ENCODE measurements around the gene CGRRF1. TPM values are rescaled to one million over a fixed set of nuclear protein-coding genes. Genes with fewer than 3 reads are reported as not detected.

CGRRF1 gene
- total and polyA plus RNA-seq, 2 of the 13 experiments (the other 11 are each of a cell fraction or from before 2014, with no cell fraction given) = 16.8 to 18.2 TPM

DNA sequence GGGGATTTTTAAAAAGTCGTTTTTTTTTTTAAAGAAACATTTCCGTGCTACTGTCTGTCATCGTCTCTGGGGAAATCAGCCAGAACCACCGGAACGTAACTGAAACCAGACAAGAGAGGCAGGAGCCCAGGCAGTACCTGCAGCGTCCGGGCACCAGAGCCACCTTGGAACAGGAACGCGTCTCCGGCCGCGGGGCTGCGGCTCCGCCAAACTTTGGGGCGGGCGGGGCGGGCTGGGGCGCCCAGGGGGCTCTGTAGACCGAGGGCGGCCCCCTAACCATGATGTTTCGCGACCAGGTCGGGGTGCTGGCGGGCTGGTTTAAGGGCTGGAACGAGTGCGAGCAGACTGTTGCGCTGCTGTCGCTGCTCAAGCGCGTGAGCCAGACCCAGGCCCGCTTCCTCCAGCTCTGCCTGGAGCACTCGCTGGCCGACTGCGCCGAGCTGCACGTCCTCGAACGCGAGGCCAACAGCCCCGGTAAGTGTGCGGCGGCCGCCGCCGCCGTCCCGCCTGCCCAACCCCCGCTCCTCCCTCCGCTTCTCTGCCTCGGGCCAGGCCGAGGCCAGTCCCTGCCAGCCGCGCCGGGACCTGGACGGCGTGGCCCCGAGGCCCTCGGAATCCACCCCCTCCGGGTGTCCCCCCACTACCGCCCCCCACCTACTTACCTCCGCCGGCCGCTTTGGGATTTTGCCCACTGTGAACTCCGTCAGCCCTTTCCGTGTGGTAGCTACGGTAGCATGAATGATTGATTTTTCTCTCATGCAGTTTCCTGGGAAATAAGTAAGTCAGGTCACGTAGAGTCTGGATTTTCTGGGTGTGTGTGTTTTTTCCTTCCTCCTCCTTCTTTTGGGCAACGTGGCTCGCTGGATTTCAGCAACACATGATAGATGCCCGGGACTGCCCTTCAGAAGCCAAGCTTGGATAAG, 58.2 kb downstream of the CGRRF1 start (continued):
- TF ChIP-seq ZNF512B (CRISPR knock-in tag; IDR thresholded peaks at IDR 0.05; ENCODE audit: borderline replicate concordance) (no peak), CREB1 (IDR thresholded peaks at IDR 0.05) (no peak), CREB1 (CRISPR knock-in tag; IDR thresholded peaks at IDR 0.05) (no peak), MBD4 (IDR thresholded peaks at IDR 0.05; ENCODE audit: borderline replicate concordance, low read length) (no peak), ZFP1 (CRISPR knock-in tag; IDR thresholded peaks at IDR 0.05) (no peak), TFDP1 (CRISPR knock-in tag; IDR thresholded peaks at IDR 0.05; ENCODE audit: borderline replicate concordance) (no peak), ARID3A (IDR thresholded peaks at IDR 0.05; ENCODE audit: low read depth, low read length) (no peak), ZNF747 (CRISPR knock-in tag; IDR thresholded peaks at IDR 0.05; ENCODE audit: borderline replicate concordance) (no peak), TOE1 (CRISPR knock-in tag; IDR thresholded peaks at IDR 0.05) (no peak), CBFB (CRISPR knock-in tag; IDR thresholded peaks at IDR 0.05) (no peak), ZNF792 (CRISPR knock-in tag; IDR thresholded peaks at IDR 0.05) (no peak), ZNF562 (CRISPR knock-in tag; IDR thresholded peaks at IDR 0.05; ENCODE audit: borderline replicate concordance) (no peak), ZNF773 (CRISPR knock-in tag; IDR thresholded peaks at IDR 0.05; ENCODE audit: borderline replicate concordance) (no peak)
- TF ChIP-seq, protein P1, sequence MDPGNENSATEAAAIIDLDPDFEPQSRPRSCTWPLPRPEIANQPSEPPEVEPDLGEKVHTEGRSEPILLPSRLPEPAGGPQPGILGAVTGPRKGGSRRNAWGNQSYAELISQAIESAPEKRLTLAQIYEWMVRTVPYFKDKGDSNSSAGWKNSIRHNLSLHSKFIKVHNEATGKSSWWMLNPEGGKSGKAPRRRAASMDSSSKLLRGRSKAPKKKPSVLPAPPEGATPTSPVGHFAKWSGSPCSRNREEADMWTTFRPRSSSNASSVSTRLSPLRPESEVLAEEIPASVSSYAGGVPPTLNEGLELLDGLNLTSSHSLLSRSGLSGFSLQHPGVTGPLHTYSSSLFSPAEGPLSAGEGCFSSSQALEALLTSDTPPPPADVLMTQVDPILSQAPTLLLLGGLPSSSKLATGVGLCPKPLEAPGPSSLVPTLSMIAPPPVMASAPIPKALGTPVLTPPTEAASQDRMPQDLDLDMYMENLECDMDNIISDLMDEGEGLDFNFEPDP (CRISPR knock-in tag; conservative IDR thresholded peaks at IDR 0.05) = no peak
- TF ChIP-seq, protein P2, sequence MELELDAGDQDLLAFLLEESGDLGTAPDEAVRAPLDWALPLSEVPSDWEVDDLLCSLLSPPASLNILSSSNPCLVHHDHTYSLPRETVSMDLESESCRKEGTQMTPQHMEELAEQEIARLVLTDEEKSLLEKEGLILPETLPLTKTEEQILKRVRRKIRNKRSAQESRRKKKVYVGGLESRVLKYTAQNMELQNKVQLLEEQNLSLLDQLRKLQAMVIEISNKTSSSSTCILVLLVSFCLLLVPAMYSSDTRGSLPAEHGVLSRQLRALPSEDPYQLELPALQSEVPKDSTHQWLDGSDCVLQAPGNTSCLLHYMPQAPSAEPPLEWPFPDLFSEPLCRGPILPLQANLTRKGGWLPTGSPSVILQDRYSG (CRISPR knock-in tag; IDR thresholded peaks at IDR 0.05) = no peak
- TF ChIP-seq, protein P3, sequence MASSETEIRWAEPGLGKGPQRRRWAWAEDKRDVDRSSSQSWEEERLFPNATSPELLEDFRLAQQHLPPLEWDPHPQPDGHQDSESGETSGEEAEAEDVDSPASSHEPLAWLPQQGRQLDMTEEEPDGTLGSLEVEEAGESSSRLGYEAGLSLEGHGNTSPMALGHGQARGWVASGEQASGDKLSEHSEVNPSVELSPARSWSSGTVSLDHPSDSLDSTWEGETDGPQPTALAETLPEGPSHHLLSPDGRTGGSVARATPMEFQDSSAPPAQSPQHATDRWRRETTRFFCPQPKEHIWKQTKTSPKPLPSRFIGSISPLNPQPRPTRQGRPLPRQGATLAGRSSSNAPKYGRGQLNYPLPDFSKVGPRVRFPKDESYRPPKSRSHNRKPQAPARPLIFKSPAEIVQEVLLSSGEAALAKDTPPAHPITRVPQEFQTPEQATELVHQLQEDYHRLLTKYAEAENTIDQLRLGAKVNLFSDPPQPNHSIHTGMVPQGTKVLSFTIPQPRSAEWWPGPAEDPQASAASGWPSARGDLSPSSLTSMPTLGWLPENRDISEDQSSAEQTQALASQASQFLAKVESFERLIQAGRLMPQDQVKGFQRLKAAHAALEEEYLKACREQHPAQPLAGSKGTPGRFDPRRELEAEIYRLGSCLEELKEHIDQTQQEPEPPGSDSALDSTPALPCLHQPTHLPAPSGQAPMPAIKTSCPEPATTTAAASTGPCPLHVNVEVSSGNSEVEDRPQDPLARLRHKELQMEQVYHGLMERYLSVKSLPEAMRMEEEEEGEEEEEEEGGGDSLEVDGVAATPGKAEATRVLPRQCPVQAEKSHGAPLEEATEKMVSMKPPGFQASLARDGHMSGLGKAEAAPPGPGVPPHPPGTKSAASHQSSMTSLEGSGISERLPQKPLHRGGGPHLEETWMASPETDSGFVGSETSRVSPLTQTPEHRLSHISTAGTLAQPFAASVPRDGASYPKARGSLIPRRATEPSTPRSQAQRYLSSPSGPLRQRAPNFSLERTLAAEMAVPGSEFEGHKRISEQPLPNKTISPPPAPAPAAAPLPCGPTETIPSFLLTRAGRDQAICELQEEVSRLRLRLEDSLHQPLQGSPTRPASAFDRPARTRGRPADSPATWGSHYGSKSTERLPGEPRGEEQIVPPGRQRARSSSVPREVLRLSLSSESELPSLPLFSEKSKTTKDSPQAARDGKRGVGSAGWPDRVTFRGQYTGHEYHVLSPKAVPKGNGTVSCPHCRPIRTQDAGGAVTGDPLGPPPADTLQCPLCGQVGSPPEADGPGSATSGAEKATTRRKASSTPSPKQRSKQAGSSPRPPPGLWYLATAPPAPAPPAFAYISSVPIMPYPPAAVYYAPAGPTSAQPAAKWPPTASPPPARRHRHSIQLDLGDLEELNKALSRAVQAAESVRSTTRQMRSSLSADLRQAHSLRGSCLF (CRISPR knock-in tag; IDR thresholded peaks at IDR 0.05; ENCODE audit: borderline replicate concordance) = no peak

Data from HepG2 (cell line).